Liver (tissue), 9 donors: Measurements from ENCODE around the gene BLZF1. TPM values are rescaled to one million over a fixed set of nuclear protein-coding genes. Genes with fewer than 3 reads are reported as not detected.
"Not testable (repeated sequence)": the region's sequence is repeated elsewhere in the genome, so short reads cannot be mapped to it uniquely, and the experiment has no call there.

Experiments
- DNase-seq: peaks from one replicate; pipeline ENCODE4 v3.0.0-alpha.2; 2017; ENCODE audit warnings: low spot score
- H3K27ac ChIP-seq, 2 donors: one replicate each; pipeline ENCODE4 v1.7.0; 2013; ENCODE audit warnings: inconsistent platforms in 2 of 2, low read length in 2 of 2, control low read depth in 1 of 2, low read depth in 1 of 2, mild to moderate bottlenecking in 1 of 2
- H3K27me3 ChIP-seq, 4 donors: one replicate each; pipeline versions ENCODE4 v1.6.1 to v1.7.0; 2013; ENCODE audit warnings: low read length in 3 of 4, inconsistent platforms in 1 of 4, mild to moderate bottlenecking in 1 of 4, moderate library complexity in 1 of 4; ENCODE audit not compliant: control insufficient read depth in 4 of 4, insufficient read depth in 4 of 4
- H3K36me3 ChIP-seq, 4 donors: one replicate each; pipeline versions ENCODE4 v1.6.1 to v1.7.0; 2013; ENCODE audit warnings: low read length in 3 of 4, mild to moderate bottlenecking in 3 of 4, low read depth in 1 of 4, moderate library complexity in 1 of 4; ENCODE audit not compliant: control insufficient read depth in 4 of 4, insufficient read depth in 3 of 4
- H3K4me1 ChIP-seq, 4 donors: one replicate each; pipeline versions ENCODE4 v1.6.1 to v1.7.0; 2013; ENCODE audit warnings: low read length in 3 of 4, mild to moderate bottlenecking in 3 of 4, moderate library complexity in 1 of 4; ENCODE audit not compliant: control insufficient read depth in 4 of 4, insufficient read depth in 4 of 4
- H3K4me3 ChIP-seq, 3 donors: one replicate each; pipeline versions ENCODE4 v1.6.1 to v1.7.0; 2013; ENCODE audit warnings: low read length in 3 of 3, control low read depth in 1 of 3, low read depth in 1 of 3, mild to moderate bottlenecking in 1 of 3
- H3K9ac ChIP-seq, 2 donors: one replicate each; pipeline ENCODE4 v1.7.0; 2013; ENCODE audit warnings: low read length in 2 of 2, mild to moderate bottlenecking in 2 of 2, moderate library complexity in 2 of 2, control low read depth in 1 of 2, low read depth in 1 of 2
- H3K9me3 ChIP-seq, 4 donors: one replicate each; pipeline versions ENCODE4 v1.6.1 to v1.7.0; 2013; ENCODE audit warnings: low read length in 3 of 4; ENCODE audit not compliant: control insufficient read depth in 4 of 4
- CTCF ChIP-seq: fragments of 150-350 bp; IDR thresholded peaks from 2 replicates; pipeline ENCODE4 v1.5.1; 2017; ENCODE audit warnings: improper control_type of control experiment, low read depth, low read length; ENCODE audit not compliant: missing input control
- EGR1 ChIP-seq, 2 donors: IDR thresholded peaks; 2 replicates each; pipeline ENCODE4 v1.6.1; 2016 to 2018; ENCODE audit warnings: antibody characterized with exemption in 2 of 2, low read depth in 2 of 2
- FOXA1 ChIP-seq: IDR thresholded peaks from 2 replicates; pipeline ENCODE4 v1.6.1; 2016; ENCODE audit warnings: antibody characterized with exemption
- FOXA2 ChIP-seq: IDR thresholded peaks from 2 replicates; pipeline ENCODE4 v1.6.1; 2016; ENCODE audit warnings: antibody characterized with exemption
- GABPA ChIP-seq, 2 donors: IDR thresholded peaks in 1 of 2; conservative IDR thresholded peaks in 1 of 2; 2 replicates each; pipeline ENCODE4 v1.6.1; 2016; ENCODE audit warnings: antibody characterized with exemption in 2 of 2, mild to moderate bottlenecking in 1 of 2, moderate library complexity in 1 of 2
- HNF4G ChIP-seq: IDR thresholded peaks from 2 replicates; pipeline ENCODE4 v1.6.1; 2016; ENCODE audit warnings: antibody characterized with exemption
- JUND ChIP-seq, 2 donors: IDR thresholded peaks; 2 replicates each; pipeline ENCODE4 v1.6.1; 2016; ENCODE audit warnings: antibody characterized with exemption in 2 of 2
- MAX ChIP-seq: IDR thresholded peaks from 2 replicates; pipeline ENCODE4 v1.6.1; 2016; ENCODE audit warnings: antibody characterized with exemption
- NR2F2 ChIP-seq: IDR thresholded peaks from 2 replicates; pipeline ENCODE4 v1.6.1; 2016; ENCODE audit warnings: antibody characterized with exemption
- RAD21 ChIP-seq, 2 donors: IDR thresholded peaks; 2 replicates each; pipeline ENCODE4 v1.6.1; 2016; ENCODE audit warnings: antibody characterized with exemption in 2 of 2, mild to moderate bottlenecking in 2 of 2
- RXRA ChIP-seq, 2 donors: IDR thresholded peaks; 2 replicates each; pipeline ENCODE4 v1.6.1; 2017 to 2018; ENCODE audit warnings: antibody characterized with exemption in 2 of 2, mild to moderate bottlenecking in 1 of 2
- TAF1 ChIP-seq: conservative IDR thresholded peaks from 2 replicates; pipeline ENCODE4 v1.6.1; 2016; ENCODE audit warnings: antibody characterized with exemption, mild to moderate bottlenecking
- YY1 ChIP-seq: IDR thresholded peaks from 2 replicates; pipeline ENCODE4 v1.6.1; 2016; ENCODE audit warnings: antibody characterized with exemption, mild to moderate bottlenecking
- WGBS: extraction: QIAGEN DNeasy Blood & Tissue Kit; methylation state at CpG from one replicate; pipeline ENCODE4 v1.1.7; 2013; 5-methylcytosine and 5-hydroxymethylcytosine counted together
- polyA plus RNA-seq, 2 donors: library from polyadenylated mRNA; stranded (reverse) in 1 of 2; unstranded in 1 of 2; fragments of 200-250 nt in 1 of 2; fragments of >200 nt in 1 of 2; fragmentation: Nextera tagmentation in 1 of 2; extraction: Ambion mirVana in 1 of 2; gene quantifications; one replicate each; pipeline versions ENCODE4 v1.2.1 to v1.2.3, GENCODE V29; 2013 to 2015
- total RNA-seq, 2 donors: library from RNA; depleted of rRNA; stranded (reverse); fragments of >200 nt; gene quantifications; one replicate each; pipeline ENCODE4 v1.2.3, GENCODE V29; 2014
- donor health status: healthy.
- donor health status: healthy.
- donor health status: healthy.
- donor health status: healthy.
- donor health status: healthy.

BLZF1 gene
- total and polyA plus RNA-seq, 4 donors, result 5.3 to 13.1 (median 8.7) TPM

- TF ChIP-seq MAX, result no peak
- TF ChIP-seq JUND (IDR thresholded peaks at IDR 0.05), result no peak
- no peak for TF ChIP-seq RXRA (IDR thresholded peaks at IDR 0.05)
- TF ChIP-seq TAF1, result no peak
- no peak for TF ChIP-seq YY1
Observed at GRCh38 chr1:169392406-169392805, 24.4 kb downstream of the BLZF1 start (continued).

GRCh38 chr1:169395955-169396354 lies 28.0 kb downstream of the BLZF1 start:
- H3K4me1 ChIP-seq, result no peaks in the 10 kb centered on the region
- WGBS, result 98% methylated on average over 3 of the region's 3 CpGs
- no peak for TF ChIP-seq MAX
- TF ChIP-seq RAD21 (IDR thresholded peaks at IDR 0.05), result no peak
- TF ChIP-seq TAF1, result no peak
- no peak for TF ChIP-seq JUND (IDR thresholded peaks at IDR 0.05)
- no peak for TF ChIP-seq FOXA1
- no peak for TF ChIP-seq CTCF
- TF ChIP-seq GABPA (IDR thresholded peaks at IDR 0.05 in 1 of 2, conservative IDR thresholded peaks at IDR 0.05 in 1 of 2), result no peak
- TF ChIP-seq RXRA (IDR thresholded peaks at IDR 0.05), result no peak
- TF ChIP-seq YY1, result no peak
- H3K27ac ChIP-seq, result no peak overlapping the region
- peaks cover 0 to under 1% (median 0%) of the 10 kb centered on the region in 4 donors for H3K9me3 ChIP-seq
- H3K27me3 ChIP-seq, result no peaks in the 10 kb centered on the region
- H3K9ac ChIP-seq, result no peak overlapping the region
- H3K4me3 ChIP-seq, result no peak overlapping the region
- DNase-seq, result no peak
- peaks cover 2 to 31% (median 11%) of the 10 kb centered on the region in 4 donors for H3K36me3 ChIP-seq

- not testable (repeated sequence) for DNase-seq, H3K4me1 ChIP-seq, H3K36me3 ChIP-seq, H3K9me3 ChIP-seq, H3K9ac ChIP-seq, H3K4me3 ChIP-seq, H3K27ac ChIP-seq, H3K27me3 ChIP-seq
- WGBS, result 100% methylated on average over 1 of the region's 1 CpG
Observed at GRCh38 chr1:169402578-169402977, 34.6 kb downstream of the BLZF1 start.

- peaks cover 0 to 14% (median 8%) of the 10 kb centered on the region in 4 donors for H3K9me3 ChIP-seq
- H3K4me3 ChIP-seq, H3K27ac ChIP-seq: not testable (repeated sequence)
Observed at GRCh38 chr1:169408340-169408739, 40.3 kb downstream of the BLZF1 start.

GRCh38 chr1:169414952-169415351 lies 47.0 kb downstream of the BLZF1 start:
- H3K27me3 ChIP-seq, result no peaks in the 10 kb centered on the region
- no peak overlapping the region for H3K9ac ChIP-seq
- H3K9me3 ChIP-seq, result peaks cover 0 to 3% (median under 1%) of the 10 kb centered on the region in 4 donors
- no peak for DNase-seq
- no peak overlapping the region for H3K27ac ChIP-seq
- no peak for TF ChIP-seq HNF4G
- no peak for TF ChIP-seq TAF1
- TF ChIP-seq EGR1 (IDR thresholded peaks at IDR 0.05; ENCODE audit: low read depth in 2 of 2), result no peak
- TF ChIP-seq JUND (IDR thresholded peaks at IDR 0.05), result no peak
- TF ChIP-seq RXRA (IDR thresholded peaks at IDR 0.05), result no peak
- no peak for TF ChIP-seq NR2F2
- TF ChIP-seq FOXA2, result no peak
- no peak for TF ChIP-seq YY1
- WGBS, result 96% methylated on average over 2 of the region's 2 CpGs
- H3K4me3 ChIP-seq, result no peak overlapping the region
- no peaks in the 10 kb centered on the region for H3K4me1 ChIP-seq
- H3K36me3 ChIP-seq, result no peaks in the 10 kb centered on the region

More at GRCh38 chr1:169408340-169408739, 40.3 kb downstream of the BLZF1 start:
- 92% methylated on average over 5 of the region's 5 CpGs for WGBS
- H3K9ac ChIP-seq, H3K4me1 ChIP-seq, DNase-seq, H3K27me3 ChIP-seq, H3K36me3 ChIP-seq: not testable (repeated sequence)
